WTC11 (cell line): ENCODE data around the gene TGIF1. TPM values are rescaled to one million over a fixed set of nuclear protein-coding genes. Genes with fewer than 3 reads are reported as not detected.

ENCODE experiments used
- ATAC-seq: fragments of 200-7000 bp; cut with Tn5 transposase; 2 replicates; pipeline ENCODE4 v1.10.0; 2021; ENCODE audit warnings: mild to moderate bottlenecking, moderate library complexity
- CTCF ChIA-PET: fragments of 300-600 bp; sonication (Branson Sonifier 250); formaldehyde crosslinking; loops from one replicate; lab custom pipeline; 2021; ENCODE audit warnings: antibody characterized with exemption; lab: Charles Lee
- POLR2A ChIA-PET: fragments of 350-600 bp; sonication (Branson Sonifier 250); formaldehyde crosslinking; loops from one replicate; lab custom pipeline; 2021; ENCODE audit warnings: antibody characterized with exemption; lab: Charles Lee
- DNase-seq: peaks from one replicate; pipeline ENCODE4 v3.0.0; 2021; ENCODE audit warnings: low spot score
- H3K27ac Mint-ChIP-seq: 2 replicates; pipeline ENCODE4 v1.8.0; 2021; ENCODE audit warnings: mixed read lengths
- H3K27me3 Mint-ChIP-seq: 2 replicates; pipeline ENCODE4 v1.8.0; 2021; ENCODE audit warnings: low read depth, mild to moderate bottlenecking, moderate library complexity, mixed read lengths
- H3K36me3 Mint-ChIP-seq: 2 replicates; pipeline ENCODE4 v1.8.0; 2021; ENCODE audit warnings: mixed read lengths
- H3K4me1 Mint-ChIP-seq: 2 replicates; pipeline ENCODE4 v1.8.0; 2022; ENCODE audit warnings: mixed read lengths
- H3K4me3 Mint-ChIP-seq: 2 replicates; pipeline ENCODE4 v1.8.0; 2021; ENCODE audit warnings: mild to moderate bottlenecking, moderate library complexity, mixed read lengths
- H3K9me3 Mint-ChIP-seq: 2 replicates; pipeline ENCODE4 v1.8.0; 2021; ENCODE audit warnings: mixed read lengths
- AR ChIP-seq: fragments of 250-450 bp; sonication (Bioruptor Pico); IDR thresholded peaks from 2 replicates; pipeline ENCODE4 v1.9.0; 2021; ENCODE audit warnings: mild to moderate bottlenecking
- ATF1 ChIP-seq: sonication (generic); formaldehyde crosslinking; IDR thresholded peaks from 2 replicates; pipeline ENCODE4 v1.8.1; 2023; ENCODE audit warnings: mild to moderate bottlenecking, moderate library complexity, missing genetic modification reagents
- CREB1 ChIP-seq: sonication (generic); formaldehyde crosslinking; IDR thresholded peaks from 2 replicates; pipeline ENCODE4 v1.8.0; 2023; ENCODE audit warnings: mild to moderate bottlenecking, missing genetic modification reagents
- FOXK1 ChIP-seq: sonication (generic); formaldehyde crosslinking; IDR thresholded peaks from 2 replicates; pipeline ENCODE4 v1.8.0; 2022; ENCODE audit warnings: mild to moderate bottlenecking, moderate library complexity, missing genetic modification reagents
- IRF2 ChIP-seq: sonication (generic); formaldehyde crosslinking; IDR thresholded peaks from 2 replicates; pipeline ENCODE4 v1.8.0; 2022; ENCODE audit warnings: low read depth, missing genetic modification reagents, borderline replicate concordance
- JAZF1 ChIP-seq: fragments of 250-450 bp; sonication (Bioruptor Pico); IDR thresholded peaks from 2 replicates; pipeline ENCODE4 v1.9.0; 2021; ENCODE audit warnings: moderate library complexity, mild to moderate bottlenecking, inconsistent platforms
- JUN ChIP-seq: sonication (generic); formaldehyde crosslinking; IDR thresholded peaks from 2 replicates; pipeline ENCODE4 v1.8.0; 2023; ENCODE audit warnings: mild to moderate bottlenecking, missing genetic modification reagents
- NFATC4 ChIP-seq: fragments of 250-450 bp; sonication (Bioruptor Pico); IDR thresholded peaks from 2 replicates; pipeline ENCODE4 v1.9.0; 2021; ENCODE audit warnings: mild to moderate bottlenecking
- NFE2L1 ChIP-seq: sonication (generic); formaldehyde crosslinking; IDR thresholded peaks from 2 replicates; pipeline ENCODE4 v1.8.1; 2023; ENCODE audit warnings: missing genetic modification reagents
- TEAD1 ChIP-seq: sonication (generic); formaldehyde crosslinking; IDR thresholded peaks from 2 replicates; pipeline ENCODE4 v1.8.0; 2022; ENCODE audit warnings: mild to moderate bottlenecking, missing genetic modification reagents
- TEAD4 ChIP-seq: sonication (generic); formaldehyde crosslinking; IDR thresholded peaks from 2 replicates; pipeline ENCODE4 v1.8.0; 2022; ENCODE audit warnings: mild to moderate bottlenecking, missing genetic modification reagents
- ZNF138 ChIP-seq: sonication (generic); formaldehyde crosslinking; conservative IDR thresholded peaks from 2 replicates; pipeline ENCODE4 v1.8.1; 2022; ENCODE audit warnings: mild to moderate bottlenecking, moderate library complexity, missing genetic modification reagents
- ZNF423 ChIP-seq: fragments of 250-450 bp; sonication (Bioruptor Pico); IDR thresholded peaks from 2 replicates; pipeline ENCODE4 v2.1.2; 2022; ENCODE audit warnings: mild to moderate bottlenecking, moderate library complexity
- ZSCAN18 ChIP-seq: fragments of 250-450 bp; sonication (Bioruptor Pico); IDR thresholded peaks from 2 replicates; pipeline ENCODE4 v2.1.2; 2022; ENCODE audit warnings: mild to moderate bottlenecking, moderate library complexity
- total RNA-seq: library from RNA; stranded (reverse); gene quantifications from 3 replicates; pipeline ENCODE4 v1.2.3, GENCODE V29; 2021
- TF ChIP-seq, protein P1 (sequence below): fragments of 250-450 bp; sonication (Bioruptor Pico); conservative IDR thresholded peaks from 2 replicates; pipeline ENCODE4 v1.9.0; 2021; ENCODE audit warnings: mild to moderate bottlenecking
- TF ChIP-seq, protein P2 (sequence below): sonication (generic); formaldehyde crosslinking; IDR thresholded peaks from 2 replicates; pipeline ENCODE4 v1.8.1; 2023; ENCODE audit warnings: mild to moderate bottlenecking, missing genetic modification reagents, moderate library complexity
- TF ChIP-seq, protein P3 (sequence below): sonication (generic); formaldehyde crosslinking; IDR thresholded peaks from 2 replicates; pipeline ENCODE4 v1.8.0; 2022; ENCODE audit warnings: mild to moderate bottlenecking, missing genetic modification reagents
- TF ChIP-seq, protein P4 (sequence below): sonication (generic); formaldehyde crosslinking; conservative IDR thresholded peaks from 2 replicates; pipeline ENCODE4 v1.8.1; 2022; ENCODE audit warnings: mild to moderate bottlenecking, missing genetic modification reagents

The TGIF1 gene
- total RNA-seq, 1 experiment from 2014 or later, result 206 TPM

GRCh38 chr18:3401669-3402620, 48.0 kb upstream of the TGIF1 start (continued):
- TF ChIP-seq JUN (CRISPR knock-in tag), result no peak

- H3K4me3 Mint-ChIP-seq, result no peak overlapping the region
- no peaks in the 10 kb centered on the region for H3K4me1 Mint-ChIP-seq
- H3K9me3 Mint-ChIP-seq, result peaks cover 33% of the 10 kb centered on the region
- CTCF ChIA-PET, result no interaction called here
- POLR2A ChIA-PET, result no interaction called here
- TF ChIP-seq JAZF1 (CRISPR knock-in tag) (no peak), TEAD4 (CRISPR knock-in tag) (no peak), FOXK1 (no peak), ATF1 (no peak), CREB1 (no peak), ZNF138 (CRISPR knock-in tag) (no peak), NFE2L1 (no peak), TEAD1 (CRISPR knock-in tag) (no peak), ZSCAN18 (no peak), AR (CRISPR knock-in tag) (no peak), ZNF423 (CRISPR knock-in tag) (no peak), NFATC4 (CRISPR knock-in tag) (no peak), IRF2 (no peak)
- TF ChIP-seq, protein P1, sequence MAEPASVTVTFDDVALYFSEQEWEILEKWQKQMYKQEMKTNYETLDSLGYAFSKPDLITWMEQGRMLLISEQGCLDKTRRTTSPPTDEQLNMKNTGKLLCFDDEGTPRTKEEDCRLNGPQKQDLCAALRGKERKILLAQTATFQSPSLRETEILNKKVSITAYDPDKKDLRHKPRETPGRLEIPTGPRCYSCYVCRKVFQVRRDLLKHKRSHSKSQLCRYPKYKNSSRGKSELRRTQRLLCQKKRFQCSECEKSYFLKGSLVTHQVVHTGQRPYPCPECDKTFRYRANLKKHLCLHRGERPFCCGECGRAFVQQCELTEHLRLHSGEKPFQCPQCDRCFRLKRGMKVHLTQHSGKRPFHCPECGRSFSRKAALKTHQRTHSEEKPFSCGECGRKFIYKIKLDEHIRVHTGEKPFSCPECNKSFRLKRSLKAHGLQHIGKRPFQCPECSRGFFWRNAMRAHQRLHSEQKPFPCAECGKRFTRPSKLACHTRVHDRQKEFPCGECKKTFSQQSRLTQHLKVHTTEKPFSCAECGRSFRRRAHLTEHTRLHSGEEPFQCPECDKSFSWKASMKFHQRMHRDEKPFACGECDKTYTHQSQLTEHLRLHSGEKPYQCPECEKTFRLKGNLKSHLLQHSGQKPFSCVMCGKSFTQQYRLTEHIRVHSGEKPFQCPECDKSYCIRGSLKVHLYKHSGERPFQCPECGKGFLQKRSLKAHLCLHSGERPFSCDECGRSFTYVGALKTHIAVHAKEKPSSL (CRISPR knock-in tag), result no peak
- TF ChIP-seq, protein P2, sequence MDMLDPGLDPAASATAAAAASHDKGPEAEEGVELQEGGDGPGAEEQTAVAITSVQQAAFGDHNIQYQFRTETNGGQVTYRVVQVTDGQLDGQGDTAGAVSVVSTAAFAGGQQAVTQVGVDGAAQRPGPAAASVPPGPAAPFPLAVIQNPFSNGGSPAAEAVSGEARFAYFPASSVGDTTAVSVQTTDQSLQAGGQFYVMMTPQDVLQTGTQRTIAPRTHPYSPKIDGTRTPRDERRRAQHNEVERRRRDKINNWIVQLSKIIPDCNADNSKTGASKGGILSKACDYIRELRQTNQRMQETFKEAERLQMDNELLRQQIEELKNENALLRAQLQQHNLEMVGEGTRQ (CRISPR knock-in tag), result no peak
- TF ChIP-seq, protein P3, sequence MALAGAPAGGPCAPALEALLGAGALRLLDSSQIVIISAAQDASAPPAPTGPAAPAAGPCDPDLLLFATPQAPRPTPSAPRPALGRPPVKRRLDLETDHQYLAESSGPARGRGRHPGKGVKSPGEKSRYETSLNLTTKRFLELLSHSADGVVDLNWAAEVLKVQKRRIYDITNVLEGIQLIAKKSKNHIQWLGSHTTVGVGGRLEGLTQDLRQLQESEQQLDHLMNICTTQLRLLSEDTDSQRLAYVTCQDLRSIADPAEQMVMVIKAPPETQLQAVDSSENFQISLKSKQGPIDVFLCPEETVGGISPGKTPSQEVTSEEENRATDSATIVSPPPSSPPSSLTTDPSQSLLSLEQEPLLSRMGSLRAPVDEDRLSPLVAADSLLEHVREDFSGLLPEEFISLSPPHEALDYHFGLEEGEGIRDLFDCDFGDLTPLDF (CRISPR knock-in tag), result no peak
- TF ChIP-seq, protein P4, sequence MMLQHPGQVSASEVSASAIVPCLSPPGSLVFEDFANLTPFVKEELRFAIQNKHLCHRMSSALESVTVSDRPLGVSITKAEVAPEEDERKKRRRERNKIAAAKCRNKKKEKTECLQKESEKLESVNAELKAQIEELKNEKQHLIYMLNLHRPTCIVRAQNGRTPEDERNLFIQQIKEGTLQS, result no peak
- H3K27ac Mint-ChIP-seq, result no peak overlapping the region
- no peak for DNase-seq
- H3K27me3 Mint-ChIP-seq, result no peaks in the 10 kb centered on the region
- ATAC-seq, result no peak
- H3K36me3 Mint-ChIP-seq, result peaks cover 19% of the 10 kb centered on the region
Measured at GRCh38 chr18:3402982-3403451, 47.0 kb upstream of the TGIF1 start.
